ENCODE measurements around the gene AMMECR1L. TPM values are rescaled to one million over a fixed set of nuclear protein-coding genes. Genes with fewer than 3 reads are reported as not detected.

The AMMECR1L gene
- total RNA-seq, 1 donor from 2014 or later, result 29.7 TPM

- no peak for DNase-seq (ENCODE audit: low read depth)
- peak overlapping the region; percentile 86 for H3K4me3 ChIP-seq (ENCODE audit: low read depth, low read length)
- peaks cover 2% of the 10 kb centered on the region for H3K36me3 ChIP-seq (ENCODE audit: control insufficient read depth, insufficient read depth, low read length)
- H3K27me3 ChIP-seq (ENCODE audit: control insufficient read depth, insufficient read depth, low read length), result no peaks in the 10 kb centered on the region
- no peak for TF ChIP-seq CTCF (IDR thresholded peaks at IDR 0.05; ENCODE audit: insufficient read depth, low read length, poor library complexity, severe bottlenecking)
Observed at GRCh38 chr2:127857265-127857808, 28.4 kb downstream of the AMMECR1L start.

DNA sequence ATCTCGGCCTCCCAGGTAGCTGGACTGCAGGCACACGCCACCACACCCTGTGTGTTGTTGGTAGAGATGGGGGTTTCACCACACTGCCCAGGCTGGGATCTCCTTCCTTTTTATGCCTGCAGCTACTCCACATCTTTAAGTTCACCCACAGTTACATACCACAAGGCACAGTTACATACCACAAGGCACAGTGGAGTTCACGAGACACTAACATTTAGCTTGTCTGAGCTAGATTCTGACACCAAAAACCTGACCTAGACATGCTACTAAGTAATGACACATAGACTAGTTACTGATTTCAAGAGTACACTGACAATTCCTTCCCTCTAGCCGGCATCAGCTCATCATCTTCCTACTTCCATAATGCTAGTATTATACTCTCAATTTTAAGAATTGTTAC, 32.1 kb downstream of the AMMECR1L start:
- peaks cover 3% of the 10 kb centered on the region for H3K36me3 ChIP-seq (ENCODE audit: control insufficient read depth, insufficient read depth, low read length)
- no peak overlapping the region for H3K4me3 ChIP-seq (ENCODE audit: low read depth, low read length)
- TF ChIP-seq CTCF (IDR thresholded peaks at IDR 0.05; ENCODE audit: insufficient read depth, low read length, poor library complexity, severe bottlenecking), result no peak
- H3K27me3 ChIP-seq (ENCODE audit: control insufficient read depth, insufficient read depth, low read length), result no peaks in the 10 kb centered on the region
- DNase-seq (ENCODE audit: low read depth), result no peak

DNA sequence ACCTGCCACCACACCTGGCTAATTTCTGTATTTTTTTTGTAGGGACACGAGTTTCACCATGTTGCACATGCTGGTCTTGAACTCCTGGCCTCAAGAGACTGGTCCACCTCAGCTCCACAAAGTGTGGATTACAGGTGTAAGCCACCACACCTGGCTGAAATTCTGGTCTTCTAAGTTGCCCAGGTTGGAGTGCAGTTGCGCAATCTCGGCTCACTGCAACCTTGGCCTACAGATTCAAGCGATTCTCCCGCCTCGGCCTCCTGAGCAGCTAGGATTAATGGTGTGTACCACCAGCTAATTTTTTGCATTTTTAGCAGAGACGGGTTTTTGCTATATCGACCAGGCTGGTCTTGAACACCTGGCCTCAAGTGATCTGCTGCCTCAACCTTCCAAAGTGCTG, 33.4 kb downstream of the AMMECR1L start:
- no peak for DNase-seq (ENCODE audit: low read depth)
- Histone ChIP-seq H3K27me3 (ENCODE audit: control insufficient read depth, insufficient read depth, low read length) (no peaks in the 10 kb centered on the region), H3K36me3 (ENCODE audit: control insufficient read depth, insufficient read depth, low read length) (peaks cover 4% of the 10 kb centered on the region), H3K4me3 (ENCODE audit: low read depth, low read length) (no peak overlapping the region)
- TF ChIP-seq CTCF (IDR thresholded peaks at IDR 0.05; ENCODE audit: insufficient read depth, low read length, poor library complexity, severe bottlenecking), result no peak

DNA sequence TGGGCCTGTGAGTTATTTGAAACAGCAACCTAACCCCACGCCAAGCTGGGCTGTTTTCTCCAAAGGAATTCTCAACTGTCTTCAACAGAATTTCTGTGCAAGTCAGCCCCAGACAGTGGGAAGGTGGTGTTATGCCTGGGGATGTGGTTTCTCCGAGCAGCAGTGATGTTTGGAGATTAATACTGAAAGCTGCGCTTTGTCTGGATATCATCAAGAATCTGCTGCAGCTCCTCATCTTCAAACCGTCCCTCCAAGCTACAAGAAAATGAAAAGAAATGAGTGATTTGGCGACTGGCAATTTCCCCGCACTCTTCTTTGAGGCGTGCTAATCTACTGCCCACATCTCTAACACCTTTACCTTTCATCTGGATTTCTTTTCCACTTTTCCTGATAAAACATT, 37.8 kb downstream of the AMMECR1L start:
- no peak for TF ChIP-seq CTCF (IDR thresholded peaks at IDR 0.05; ENCODE audit: insufficient read depth, low read length, poor library complexity, severe bottlenecking)
- no peak for DNase-seq (ENCODE audit: low read depth)
- Histone ChIP-seq H3K36me3 (ENCODE audit: control insufficient read depth, insufficient read depth, low read length) (peaks cover 7% of the 10 kb centered on the region), H3K4me3 (ENCODE audit: low read depth, low read length) (no peak overlapping the region), H3K27me3 (ENCODE audit: control insufficient read depth, insufficient read depth, low read length) (no peaks in the 10 kb centered on the region)

DNA sequence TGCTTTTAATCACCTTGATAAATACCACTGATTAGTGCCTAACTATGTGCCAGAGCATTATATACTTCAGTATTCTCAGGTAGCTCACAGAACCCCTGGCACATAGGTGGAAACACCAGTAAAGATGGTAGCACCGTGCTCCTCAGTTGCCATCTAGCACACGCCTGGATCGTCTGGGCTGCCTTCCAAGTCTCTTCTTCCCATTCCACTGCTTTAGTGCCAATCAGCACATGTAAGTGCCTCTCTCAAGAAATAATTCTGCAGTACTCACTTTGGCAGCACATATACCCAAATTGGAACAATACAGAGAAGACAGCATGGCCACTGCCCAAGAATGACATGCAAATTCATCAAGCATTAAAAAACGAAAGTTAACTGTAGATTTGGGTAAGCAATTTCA, 40.8 kb downstream of the AMMECR1L start:
- H3K4me3 ChIP-seq (ENCODE audit: low read depth, low read length), result no peak overlapping the region

More for the DNA sequence above, 40.8 kb downstream of the AMMECR1L start:
- TF ChIP-seq CTCF (IDR thresholded peaks at IDR 0.05; ENCODE audit: insufficient read depth, low read length, poor library complexity, severe bottlenecking), result no peak
- DNase-seq (ENCODE audit: low read depth), result no peak
- H3K36me3 ChIP-seq (ENCODE audit: control insufficient read depth, insufficient read depth, low read length), result peaks cover 5% of the 10 kb centered on the region
- H3K27me3 ChIP-seq (ENCODE audit: control insufficient read depth, insufficient read depth, low read length), result no peaks in the 10 kb centered on the region
